Stimulated activated CD8-positive, alpha-beta memory T cell treated with anti-CD3 and anti-CD28 coated beads, Interleukin-12 subunit alpha, Interleukin-12 subunit beta, amount 100 ng/mL, for 4 hours (primary cell): ENCODE results near the gene RAMP3.
"Not testable (repeated sequence)": the region's sequence is repeated elsewhere in the genome, so short reads cannot be mapped to it uniquely, and the experiment has no call there.

ENCODE experiments used
- DNase-seq: peaks from one replicate; pipeline ENCODE4 v3.0.0-alpha.2; 2020; ENCODE audit warnings: low read depth

The RAMP3 gene

GRCh38 chr7:45196374-45196773 is 38.8 kb downstream of the RAMP3 start:
- DNase-seq: no peak

GRCh38 chr7:45197461-45197860 is 39.9 kb downstream of the RAMP3 start:
- no peak for DNase-seq

- no peak for DNase-seq
These were observed 41.4 kb downstream of the RAMP3 start for GRCh38 chr7:45198986-45199385.

GRCh38 chr7:45199506-45199905 is 41.9 kb downstream of the RAMP3 start:
- no peak for DNase-seq

GRCh38 chr7:45202625-45203024 is 45.0 kb downstream of the RAMP3 start:
- DNase-seq: no peak

GRCh38 chr7:45203036-45203435 is 45.4 kb downstream of the RAMP3 start:
- DNase-seq: no peak

DNA sequence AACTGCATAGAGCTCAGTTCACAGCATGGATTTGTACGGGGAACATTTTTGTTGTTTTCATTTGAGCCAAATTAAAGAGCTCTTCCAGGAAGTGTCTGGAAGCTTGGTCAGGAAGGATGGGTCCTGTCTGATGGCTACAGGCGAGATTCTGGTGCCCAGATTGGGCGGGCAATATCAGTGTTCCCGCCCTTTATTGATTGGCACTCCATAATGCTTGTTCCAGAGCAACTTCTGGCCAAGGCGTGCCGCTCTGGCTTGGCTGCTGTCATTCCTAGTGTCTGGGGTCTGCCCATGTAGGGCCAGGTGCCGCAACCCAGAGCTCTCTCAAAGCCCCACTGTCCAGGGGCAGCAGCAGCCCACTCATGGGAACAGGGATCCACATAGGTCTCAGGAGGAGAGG is 45.9 kb downstream of the RAMP3 start:
- DNase-seq: no peak

GRCh38 chr7:45203936-45204445 is 46.4 kb downstream of the RAMP3 start:
- DNase-seq: no peak

GRCh38 chr7:45206266-45206665 is 48.7 kb downstream of the RAMP3 start:
- DNase-seq: not testable (repeated sequence)

- DNase-seq: not testable (repeated sequence)
These were observed 52.3 kb downstream of the RAMP3 start for GRCh38 chr7:45209909-45210308.

- DNase-seq: no peak
These were observed 53.5 kb downstream of the RAMP3 start for GRCh38 chr7:45211066-45211465.

GRCh38 chr7:45211958-45212357 is 54.4 kb downstream of the RAMP3 start:
- DNase-seq: no peak

GRCh38 chr7:45212606-45213005 is 55.0 kb downstream of the RAMP3 start:
- DNase-seq: no peak

- no peak for DNase-seq
These were observed 58.0 kb downstream of the RAMP3 start for GRCh38 chr7:45215601-45216062.

GRCh38 chr7:45216181-45216580 is 58.6 kb downstream of the RAMP3 start:
- no peak for DNase-seq

DNA sequence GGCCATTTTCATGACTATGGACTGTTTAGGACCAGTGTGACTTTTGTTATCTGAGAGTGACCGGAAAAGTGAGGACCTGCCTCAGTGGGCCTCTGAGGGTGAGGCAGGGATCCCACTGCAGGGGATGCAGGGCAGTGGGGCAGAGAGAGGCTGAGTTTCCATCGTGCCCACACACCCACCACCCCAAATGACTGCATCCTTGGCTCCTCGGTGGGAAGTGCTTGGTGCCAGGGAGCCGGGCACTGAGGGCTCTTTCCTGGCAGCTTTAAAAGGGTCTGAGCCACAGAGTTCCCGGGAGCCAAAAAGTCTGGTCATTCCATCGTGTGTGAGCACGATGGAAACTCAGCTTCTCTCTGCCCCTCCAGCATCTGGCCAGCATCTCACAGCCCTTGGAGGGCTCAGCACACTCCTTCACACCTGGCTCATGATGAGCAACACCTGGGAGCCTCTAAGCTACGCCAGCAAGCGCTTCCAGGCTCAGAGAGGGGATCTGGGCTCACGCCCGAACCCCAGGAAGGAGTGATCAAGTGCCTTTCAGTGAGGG is 59.1 kb downstream of the RAMP3 start:
- DNase-seq: no peak

DNA sequence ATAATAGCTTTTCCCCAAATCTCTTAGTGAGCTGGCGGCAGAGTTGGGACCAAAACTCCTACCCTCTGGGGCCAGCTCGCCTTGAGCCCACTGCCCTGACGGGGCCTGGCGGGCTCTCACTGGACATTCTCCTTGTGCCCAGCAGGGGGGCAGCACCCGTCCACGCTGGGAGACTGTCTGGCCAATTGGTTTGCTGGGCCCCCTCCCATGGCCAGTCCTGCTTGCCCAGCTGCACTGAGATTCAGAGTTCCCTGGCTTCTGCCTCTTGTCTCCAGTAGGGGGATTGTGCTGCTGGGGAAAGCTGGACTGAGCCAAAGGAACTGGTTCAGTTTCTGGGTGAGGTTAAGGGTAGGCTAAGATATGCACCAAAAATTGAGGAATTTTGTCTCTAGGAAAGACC is 59.8 kb downstream of the RAMP3 start:
- no peak for DNase-seq

- no peak for DNase-seq
These were observed 61.5 kb downstream of the RAMP3 start for GRCh38 chr7:45219130-45219529.

GRCh38 chr7:45219801-45220435 is 62.3 kb downstream of the RAMP3 start:
- no peak for DNase-seq

- no peak for DNase-seq
These were observed 63.4 kb downstream of the RAMP3 start for GRCh38 chr7:45220846-45221618.

DNA sequence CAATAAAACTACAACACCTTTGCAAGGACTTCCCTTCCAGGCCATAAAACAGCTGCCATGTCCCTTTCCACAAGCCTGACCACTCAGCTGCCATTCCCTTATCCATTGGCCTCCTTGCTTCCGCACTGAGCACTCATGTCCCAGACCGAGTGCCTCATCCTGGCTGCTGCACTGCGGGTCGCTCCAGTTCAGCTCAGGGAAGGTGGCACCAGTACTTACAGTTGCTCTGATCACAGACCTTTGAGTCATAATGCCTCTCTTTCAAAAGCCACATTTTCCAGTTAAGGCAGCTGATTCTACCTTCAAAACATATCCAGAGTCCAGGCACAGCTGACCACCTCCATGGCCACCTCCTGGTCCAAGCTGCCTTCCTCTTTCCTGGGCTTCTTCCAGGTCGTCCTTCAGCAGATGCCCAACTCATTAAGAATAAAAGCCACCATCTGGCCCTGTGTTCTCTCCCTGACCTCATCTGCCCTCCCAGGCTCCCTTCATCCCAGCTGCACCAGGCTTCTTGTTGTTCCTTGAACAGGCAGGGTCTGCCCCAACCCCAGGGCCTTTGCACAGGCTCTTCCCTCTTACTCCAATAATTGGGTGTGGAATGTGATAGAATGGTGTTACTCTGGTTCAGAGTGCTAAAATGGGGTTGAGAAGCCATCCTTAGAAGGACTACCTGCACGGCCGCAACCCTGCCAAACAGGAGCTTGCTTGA is 64.5 kb downstream of the RAMP3 start:
- DNase-seq: no peak

GRCh38 chr7:45223078-45223477 is 65.5 kb downstream of the RAMP3 start:
- no peak for DNase-seq
